Stimulated activated effector memory CD8-positive, alpha-beta T cell treated with anti-CD3 and anti-CD28 coated beads, Interleukin-12 subunit alpha, Interleukin-12 subunit beta, amount 100 ng/mL, for 72 hours (primary cell): Measurements from ENCODE around the gene MPDU1.

Source experiments
- ATAC-seq: fragments of 150-1000 bp; cut with Tn5 transposase; 2 replicates; pipeline ENCODE4 v1.10.0; 2021
- DNase-seq, 2 donors: peaks; one replicate each; pipeline ENCODE4 v3.0.0; 2021 to 2022; ENCODE audit warnings: low spot score in 2 of 2
- H3K27ac Mint-ChIP-seq: one replicate; pipeline ENCODE4 v1.8.0; 2022; ENCODE audit warnings: mild to moderate bottlenecking, mixed read lengths
- H3K36me3 Mint-ChIP-seq: one replicate; pipeline ENCODE4 v1.8.0; 2022; ENCODE audit warnings: mild to moderate bottlenecking, mixed read lengths
- H3K4me1 Mint-ChIP-seq: one replicate; pipeline ENCODE4 v1.8.0; 2022; ENCODE audit warnings: mixed read lengths
- H3K4me3 Mint-ChIP-seq: one replicate; pipeline ENCODE4 v1.8.0; 2022; ENCODE audit warnings: mild to moderate bottlenecking, mixed read lengths
- H3K9me3 Mint-ChIP-seq: one replicate; pipeline ENCODE4 v1.8.0; 2022; ENCODE audit warnings: mixed read lengths

The MPDU1 gene

GRCh38 chr17:7583253-7584109 is at the start of gene MPDU1:
Gene MPDU1, plus strand, starts transcription at chr17:7583852. Its CDS starts 11 bp downstream, at chr17:7583863.
- H3K4me3 Mint-ChIP-seq: peak within 1 kb of the TSS; percentile 93
- H3K9me3 Mint-ChIP-seq: no peaks in the 10 kb centered on the region
- peak within 1 kb of the TSS; percentile 97 for H3K27ac Mint-ChIP-seq
- DNase-seq (peak; percentile 87 to 97), ATAC-seq (peak; percentile 84)
- H3K36me3 Mint-ChIP-seq: peaks cover 79% of the 10 kb centered on the region
- peaks cover 66% of the 10 kb centered on the region for H3K4me1 Mint-ChIP-seq

DNA sequence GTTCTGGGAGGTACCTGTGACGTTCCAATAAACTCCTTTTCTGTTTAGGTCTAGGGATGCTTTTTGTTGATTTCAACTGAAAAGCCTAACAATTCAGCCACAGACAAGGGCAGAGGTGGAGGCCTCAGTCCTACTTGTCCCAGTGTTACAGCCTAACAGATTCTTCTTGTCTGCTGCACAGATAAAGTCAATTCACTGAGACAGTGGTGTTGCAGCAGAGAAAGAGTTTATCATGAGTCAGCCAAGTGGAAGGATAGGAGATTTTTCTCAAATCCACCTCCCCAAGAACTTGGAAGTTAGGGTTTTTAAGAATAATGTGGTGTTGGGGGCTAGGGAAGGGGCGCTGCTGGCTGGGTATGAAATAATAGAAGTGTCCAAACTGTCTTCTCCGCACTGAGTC is 45.6 kb upstream of the MPDU1 start:
- Mint-ChIP-seq H3K4me1 (no peaks in the 10 kb centered on the region), H3K9me3 (no peaks in the 10 kb centered on the region), H3K4me3 (no peak overlapping the region), H3K36me3 (no peaks in the 10 kb centered on the region), H3K27ac (no peak overlapping the region)
- ATAC-seq (no peak), DNase-seq (no peak)

DNA sequence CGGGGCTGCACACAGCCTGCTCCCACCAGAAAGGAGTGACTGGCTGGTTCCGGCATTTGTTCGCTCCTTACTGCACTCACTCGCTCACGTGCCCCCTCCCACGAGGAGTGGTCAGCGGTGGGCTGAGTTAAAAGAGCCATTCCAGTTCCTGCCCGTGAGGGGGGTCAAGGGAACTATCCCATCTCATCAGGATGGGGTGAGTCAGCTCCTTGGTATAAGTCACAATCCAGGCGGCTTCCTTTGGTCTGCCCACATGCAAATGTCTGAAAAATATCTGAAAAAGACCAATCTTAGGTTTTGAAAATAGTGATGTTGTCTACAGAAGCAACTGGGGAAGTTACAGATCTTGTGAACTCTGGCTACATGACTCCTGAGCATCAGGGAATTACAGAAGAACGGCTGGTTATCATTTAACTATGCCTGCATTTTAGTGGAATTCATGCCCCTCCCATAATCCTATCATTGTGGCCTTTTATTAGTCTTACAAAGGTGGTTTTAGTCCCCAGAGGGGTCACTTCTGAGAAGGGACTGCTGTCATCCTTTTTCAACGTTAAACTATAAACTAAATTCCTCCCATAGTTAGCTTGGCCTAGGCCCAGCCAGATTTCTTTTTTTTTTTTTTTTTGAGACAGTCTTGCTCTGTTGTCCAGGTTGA is 44.6 kb upstream of the MPDU1 start:
- no peaks in the 10 kb centered on the region for H3K36me3 Mint-ChIP-seq
- H3K4me1 Mint-ChIP-seq: no peaks in the 10 kb centered on the region
- no peaks in the 10 kb centered on the region for H3K9me3 Mint-ChIP-seq
- H3K4me3 Mint-ChIP-seq: no peak overlapping the region
- DNase-seq (no peak), ATAC-seq (no peak)
- no peak overlapping the region for H3K27ac Mint-ChIP-seq

GRCh38 chr17:7541074-7541621 is 42.5 kb upstream of the MPDU1 start:
- DNase-seq (no peak), ATAC-seq (no peak)
- H3K4me1 Mint-ChIP-seq: no peaks in the 10 kb centered on the region
- H3K9me3 Mint-ChIP-seq: no peaks in the 10 kb centered on the region
- H3K36me3 Mint-ChIP-seq: no peaks in the 10 kb centered on the region
- H3K4me3 Mint-ChIP-seq: no peak overlapping the region
- H3K27ac Mint-ChIP-seq: no peak overlapping the region

DNA sequence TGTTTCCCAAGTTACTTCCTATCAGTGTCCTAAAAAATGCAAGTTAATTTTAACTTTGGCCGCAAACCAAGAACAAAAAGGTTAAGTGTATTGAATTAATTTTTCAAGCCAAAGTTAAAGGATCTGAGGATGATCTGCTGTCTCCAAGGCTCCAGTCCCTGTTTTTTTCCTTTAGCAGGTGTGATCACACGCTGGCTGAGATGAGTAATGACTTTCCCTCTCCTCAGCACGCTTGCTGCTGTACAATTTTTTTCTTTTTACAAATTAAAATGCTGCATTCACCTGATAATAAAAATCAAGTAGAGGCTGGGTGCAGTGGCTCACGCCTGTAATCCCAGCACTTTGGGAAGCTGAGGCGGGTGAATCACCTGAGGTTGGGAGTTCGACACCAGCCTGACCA is 38.7 kb upstream of the MPDU1 start:
- Mint-ChIP-seq H3K4me1 (peaks cover 21% of the 10 kb centered on the region), H3K36me3 (no peaks in the 10 kb centered on the region), H3K9me3 (no peaks in the 10 kb centered on the region), H3K4me3 (no peak overlapping the region), H3K27ac (no peak overlapping the region)
- DNase-seq (no peak), ATAC-seq (no peak)

DNA sequence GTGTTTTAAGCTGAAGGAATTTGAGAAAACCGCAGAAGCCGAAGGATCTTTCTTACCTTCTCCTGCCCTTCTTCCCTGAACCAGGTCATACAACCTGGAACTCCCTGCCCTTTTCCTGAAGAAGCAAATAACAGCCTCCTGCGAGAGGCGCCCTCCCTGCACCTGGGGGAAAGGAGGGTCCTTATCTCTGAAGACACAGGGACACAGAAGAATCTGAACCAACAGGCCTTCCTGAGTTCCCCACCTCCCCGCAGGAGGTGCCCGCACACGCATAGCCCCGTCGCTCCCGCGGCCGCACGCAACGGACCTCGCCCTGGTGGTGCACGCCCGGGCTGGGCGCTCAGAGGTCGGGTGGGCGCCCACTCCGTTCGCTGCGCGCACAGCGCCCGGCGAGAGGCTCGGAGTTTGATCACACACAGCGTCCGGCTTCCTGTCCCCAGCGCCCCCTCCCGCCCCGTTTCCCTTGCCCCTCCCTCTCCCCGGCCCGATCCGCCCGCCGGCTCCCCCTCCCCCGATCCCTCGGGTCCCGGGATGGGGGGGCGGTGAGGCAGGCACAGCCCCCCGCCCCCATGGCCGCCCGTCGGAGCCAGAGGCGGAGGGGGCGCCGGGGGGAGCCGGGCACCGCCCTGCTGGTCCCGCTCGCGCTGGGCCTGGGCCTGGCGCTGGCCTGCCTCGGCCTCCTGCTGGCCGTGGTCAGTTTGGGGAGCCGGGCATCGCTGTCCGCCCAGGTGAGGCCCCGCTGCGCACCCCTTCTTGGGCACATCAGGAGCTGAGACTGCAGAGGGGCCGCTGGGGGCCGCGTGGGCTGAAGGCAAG is 34.9 kb upstream of the MPDU1 start, which contains the start of gene TNFSF12:
Gene TNFSF12, plus strand, starts transcription at position 474 of the 816 bp plus-strand sequence. Its CDS starts 96 bp downstream, at position 570.
- Mint-ChIP-seq H3K9me3 (no peaks in the 10 kb centered on the region), H3K27ac (peak within 1 kb of the TSS; percentile 93), H3K36me3 (peaks cover 15% of the 10 kb centered on the region), H3K4me1 (peaks cover 59% of the 10 kb centered on the region), H3K4me3 (peak within 1 kb of the TSS; percentile 79)
- DNase-seq (peak; percentile 45 to 80), ATAC-seq (peak; percentile 80)

- peak; percentile 66 for ATAC-seq
- H3K9me3 Mint-ChIP-seq: no peaks in the 10 kb centered on the region
- peaks cover 15% of the 10 kb centered on the region for H3K36me3 Mint-ChIP-seq
- H3K4me1 Mint-ChIP-seq: peaks cover 64% of the 10 kb centered on the region
- H3K27ac Mint-ChIP-seq: peak overlapping the region; percentile 93
- peak overlapping the region; percentile 79 for H3K4me3 Mint-ChIP-seq
- DNase-seq: peak in 1 of 2 donors; percentile 70
Measured at GRCh38 chr17:7549401-7550055, 34.1 kb upstream of the MPDU1 start.

DNA sequence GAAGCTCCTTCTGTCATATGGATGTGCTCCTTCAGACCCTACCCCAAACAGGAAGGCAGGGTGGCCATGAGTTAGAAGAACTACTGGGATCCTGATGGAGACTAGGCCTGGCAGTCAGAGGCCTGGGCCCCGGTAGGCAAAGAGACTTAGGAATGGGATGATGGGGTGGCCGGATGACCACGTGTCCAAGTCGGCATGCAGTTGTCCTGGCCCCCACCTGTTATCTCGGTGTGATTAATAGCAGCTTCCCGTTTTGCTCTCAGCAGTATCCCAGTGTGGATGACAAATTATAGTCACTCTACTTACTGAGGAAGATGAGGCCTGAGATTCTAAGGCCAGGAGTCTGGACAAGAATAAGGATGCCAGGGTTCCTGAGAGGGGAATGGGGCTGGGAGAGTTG is 33.3 kb upstream of the MPDU1 start:
- H3K4me1 Mint-ChIP-seq: peaks cover 70% of the 10 kb centered on the region
- ATAC-seq (no peak), DNase-seq (no peak)
- H3K27ac Mint-ChIP-seq: peak overlapping the region; percentile 93
- peaks cover 16% of the 10 kb centered on the region for H3K36me3 Mint-ChIP-seq
- H3K9me3 Mint-ChIP-seq: no peaks in the 10 kb centered on the region
- peak overlapping the region; percentile 79 for H3K4me3 Mint-ChIP-seq

DNA sequence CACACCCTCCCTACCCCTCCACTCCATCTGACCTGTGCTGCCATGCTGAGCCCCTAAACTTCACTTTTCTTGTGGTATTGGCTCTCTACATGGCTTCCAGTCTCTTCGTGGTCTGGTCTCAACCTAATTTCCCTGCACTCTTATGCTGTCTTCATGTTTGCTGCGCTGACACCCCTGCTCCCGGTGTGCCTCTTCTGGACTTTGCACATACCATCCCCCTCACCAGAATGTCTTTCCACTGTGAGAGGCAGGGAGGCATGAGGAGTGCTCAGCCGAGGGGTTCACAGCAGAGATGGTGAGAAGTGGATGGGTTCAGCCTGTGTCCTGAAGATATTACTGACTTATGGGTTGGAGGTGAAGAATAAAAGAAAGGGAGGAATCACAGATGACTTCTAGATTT is 32.3 kb upstream of the MPDU1 start:
- Mint-ChIP-seq H3K4me3 (peak overlapping the region; percentile 46), H3K27ac (peak overlapping the region; percentile 70)

GRCh38 chr17:7552621-7553051 is 31.0 kb upstream of the MPDU1 start:
- Mint-ChIP-seq H3K4me3 (peak overlapping the region; percentile 46), H3K4me1 (peaks cover 70% of the 10 kb centered on the region), H3K9me3 (no peaks in the 10 kb centered on the region), H3K36me3 (peaks cover 23% of the 10 kb centered on the region), H3K27ac (peak overlapping the region; percentile 70)
- peak in 1 of 2 donors; percentile 66 for DNase-seq
- peak; percentile 75 for ATAC-seq

More for the DNA sequence above, 32.3 kb upstream of the MPDU1 start:
- ATAC-seq (no peak), DNase-seq (no peak)
- Mint-ChIP-seq H3K4me1 (peaks cover 75% of the 10 kb centered on the region), H3K36me3 (peaks cover 23% of the 10 kb centered on the region), H3K9me3 (no peaks in the 10 kb centered on the region)

DNA sequence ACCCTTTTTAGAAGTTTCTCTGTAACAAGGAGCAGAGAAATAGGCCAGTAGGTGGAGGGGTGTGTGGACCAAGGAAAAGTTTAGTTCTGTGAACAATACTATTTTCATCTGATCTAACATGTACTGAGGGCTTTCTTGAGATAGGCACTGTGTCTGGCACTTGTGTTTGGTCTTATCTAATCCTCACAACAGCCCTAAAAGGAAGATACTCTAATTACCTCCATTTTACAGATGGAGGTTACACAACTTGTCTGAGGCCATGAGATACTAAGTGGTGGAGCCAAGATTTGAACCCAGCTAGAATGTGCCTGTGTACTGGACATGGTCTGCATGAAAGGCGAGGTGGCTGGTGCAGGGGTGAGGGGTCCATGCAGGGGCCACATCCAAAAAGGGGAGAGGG is 30.3 kb upstream of the MPDU1 start:
- Mint-ChIP-seq H3K9me3 (no peaks in the 10 kb centered on the region), H3K27ac (peak overlapping the region; percentile 70), H3K36me3 (peaks cover 25% of the 10 kb centered on the region), H3K4me1 (peaks cover 64% of the 10 kb centered on the region), H3K4me3 (peak overlapping the region; percentile 46)
- DNase-seq: no peak
- no peak for ATAC-seq

DNA sequence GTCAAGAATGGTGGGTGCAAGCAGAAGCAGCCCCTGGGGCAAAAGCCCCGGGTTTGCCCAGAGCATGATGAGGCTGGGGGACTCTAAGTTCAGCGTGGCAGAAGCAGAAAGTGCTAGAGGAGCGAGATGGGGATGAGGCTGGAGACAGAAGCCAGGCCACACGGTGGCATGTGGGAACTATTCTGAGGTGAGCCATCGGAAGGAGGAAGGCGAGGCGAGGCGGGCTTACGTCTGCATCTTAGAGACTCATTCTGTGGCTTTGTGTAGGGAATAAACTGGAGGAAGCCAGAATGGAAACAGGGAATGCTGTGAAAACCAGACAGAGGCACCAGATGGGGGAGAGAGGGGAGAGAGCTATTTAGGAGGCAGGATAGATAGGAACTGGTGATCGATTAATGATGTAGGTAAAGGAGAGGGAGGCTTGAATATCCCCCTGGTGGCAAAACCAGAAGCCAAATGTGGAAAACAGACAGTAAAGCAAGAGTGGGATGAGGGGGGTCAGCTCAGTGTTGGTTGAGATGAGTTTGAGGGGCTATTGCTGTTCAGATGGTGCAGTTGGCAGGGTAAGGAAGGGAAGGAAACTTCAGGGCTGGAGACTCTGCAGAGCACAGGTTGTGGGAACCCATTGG is 28.2 kb upstream of the MPDU1 start:
- H3K9me3 Mint-ChIP-seq: no peaks in the 10 kb centered on the region
- H3K27ac Mint-ChIP-seq: peak overlapping the region; percentile 7
- peaks cover 66% of the 10 kb centered on the region for H3K4me1 Mint-ChIP-seq
- H3K36me3 Mint-ChIP-seq: peaks cover 40% of the 10 kb centered on the region
- DNase-seq: no peak
- ATAC-seq: no peak
- H3K4me3 Mint-ChIP-seq: no peak overlapping the region

GRCh38 chr17:7556627-7557026 is 27.0 kb upstream of the MPDU1 start:
- no peaks in the 10 kb centered on the region for H3K9me3 Mint-ChIP-seq
- ATAC-seq: no peak
- H3K4me3 Mint-ChIP-seq: no peak overlapping the region
- no peak for DNase-seq
- H3K4me1 Mint-ChIP-seq: peaks cover 61% of the 10 kb centered on the region
- H3K36me3 Mint-ChIP-seq: peaks cover 45% of the 10 kb centered on the region
- H3K27ac Mint-ChIP-seq: peak overlapping the region; percentile 76

GRCh38 chr17:7557147-7557764 is 26.4 kb upstream of the MPDU1 start:
- Mint-ChIP-seq H3K9me3 (no peaks in the 10 kb centered on the region), H3K27ac (no peak overlapping the region), H3K4me1 (peaks cover 56% of the 10 kb centered on the region), H3K4me3 (no peak overlapping the region), H3K36me3 (peaks cover 51% of the 10 kb centered on the region)
- DNase-seq (no peak), ATAC-seq (no peak)
